Hepatocyte (in vitro differentiated cells): Measurements from ENCODE around the gene GUCD1. TPM values are rescaled to one million over a fixed set of nuclear protein-coding genes. Genes with fewer than 3 reads are reported as not detected.

Experiments used
- DNase-seq: peaks from one replicate; pipeline ENCODE4 v3.0.0-alpha.2; 2016; ENCODE audit warnings: low spot score
- H2AFZ ChIP-seq: fragments of 200-600 bp; sonication (generic); 2 replicates; pipeline ENCODE4 v1.6.0; 2016; ENCODE audit warnings: antibody characterized with exemption, mild to moderate bottlenecking
- H3K27ac ChIP-seq: fragments of 200-600 bp; sonication (generic); 2 replicates; pipeline ENCODE4 v1.5.1; 2016; ENCODE audit warnings: mild to moderate bottlenecking
- H3K27me3 ChIP-seq: fragments of 200-600 bp; sonication (generic); 2 replicates; pipeline ENCODE4 v1.6.1; 2016
- H3K36me3 ChIP-seq: fragments of 200-600 bp; sonication (generic); replicated peaks from 2 replicates; pipeline ENCODE4 v1.5.1; 2016; ENCODE audit warnings: low read depth; ENCODE audit not compliant: insufficient read depth
- H3K4me1 ChIP-seq: fragments of 200-600 bp; sonication (generic); 2 replicates; pipeline ENCODE4 v1.5.1; 2016; ENCODE audit warnings: mild to moderate bottlenecking, moderate library complexity; ENCODE audit not compliant: insufficient read depth
- H3K4me2 ChIP-seq: fragments of 200-600 bp; sonication (generic); 2 replicates; pipeline ENCODE4 v1.6.0; 2016
- H3K4me3 ChIP-seq: fragments of 200-600 bp; sonication (generic); 2 replicates; pipeline ENCODE4 v1.5.1; 2016; ENCODE audit warnings: mild to moderate bottlenecking
- H3K79me2 ChIP-seq: fragments of 200-600 bp; sonication (generic); 2 replicates; pipeline ENCODE4 v1.6.0; 2017; ENCODE audit warnings: mild to moderate bottlenecking
- H3K9me2 ChIP-seq: fragments of 200-600 bp; sonication (generic); replicated peaks from 2 replicates; pipeline ENCODE4 v1.6.0; 2017; ENCODE audit warnings: mild to moderate bottlenecking; ENCODE audit not compliant: insufficient read depth
- H3K9me3 ChIP-seq: fragments of 200-600 bp; sonication (generic); 2 replicates; pipeline ENCODE4 v1.5.1; 2016; ENCODE audit warnings: low read depth, mild to moderate bottlenecking
- H4K20me1 ChIP-seq: fragments of 200-600 bp; sonication (generic); 2 replicates; pipeline ENCODE4 v1.6.0; 2016; ENCODE audit warnings: mild to moderate bottlenecking; ENCODE audit not compliant: insufficient read depth, poor library complexity, severe bottlenecking
- CTCF ChIP-seq: fragments of 200-600 bp; sonication (generic); IDR thresholded peaks from 2 replicates; pipeline ENCODE4 v1.5.1; 2016; ENCODE audit warnings: antibody characterized with exemption, mild to moderate bottlenecking; ENCODE audit not compliant: poor library complexity
- EZH2 ChIP-seq: fragments of 200-600 bp; sonication (generic); IDR thresholded peaks from 2 replicates; pipeline ENCODE4 v1.6.1; 2016; ENCODE audit warnings: antibody characterized with exemption, mild to moderate bottlenecking, borderline replicate concordance
- EZH2phosphoT487 ChIP-seq: fragments of 200-600 bp; sonication (generic); IDR thresholded peaks from one replicate; pipeline ENCODE4 v1.6.1; 2018; ENCODE audit warnings: antibody characterized with exemption, mild to moderate bottlenecking, low read depth, moderate library complexity; ENCODE audit not compliant: unreplicated experiment, severe bottlenecking
- whole genome bisulfite sequencing: methylation state at CpG from one replicate; pipeline ENCODE4 v1.1.6; 2016; ENCODE audit warnings: low lambda C conversion rate; ENCODE audit errors: missing lambda C conversion rate; 5-methylcytosine and 5-hydroxymethylcytosine counted together
- polyA plus RNA-seq: library from polyadenylated mRNA; unstranded; fragments of >200 nt; fragmentation: Nextera tagmentation; extraction: Ambion mirVana; gene quantifications from 2 replicates; pipeline ENCODE4 v1.2.1, GENCODE V29; 2016
- total RNA-seq: library from RNA; depleted of rRNA; stranded (reverse); fragments of >200 nt; gene quantifications from 2 replicates; pipeline ENCODE4 v1.2.3, GENCODE V29; 2014

Gene GUCD1
- total and polyA plus RNA-seq, 2 experiments from 2014 or later, result 102 to 149 TPM

- Histone ChIP-seq H3K27me3 (peaks cover 5% of the 10 kb centered on the region), H2AFZ (no peak overlapping the region), H3K9me3 (no peaks in the 10 kb centered on the region), H3K27ac (no peak overlapping the region), H3K36me3 (no peaks in the 10 kb centered on the region), H3K4me1 (peaks cover 44% of the 10 kb centered on the region), H3K4me3 (no peak overlapping the region), H3K79me2 (no peaks in the 10 kb centered on the region), H3K4me2 (no peak overlapping the region), H3K9me2 (no peaks in the 10 kb centered on the region), H4K20me1 (no peaks in the 10 kb centered on the region)
- no peak for TF ChIP-seq EZH2
- TF ChIP-seq EZH2phosphoT487, result no peak
- TF ChIP-seq CTCF, result no peak
- 66% methylated on average over 2 of the region's 2 CpGs for WGBS
- DNase-seq, result no peak
Observed at GRCh38 chr22:24496661-24497060, 58.3 kb downstream of the GUCD1 start.

GRCh38 chr22:24496234-24496633 is 58.7 kb downstream of the GUCD1 start:
- Histone ChIP-seq H3K9me2 (no peaks in the 10 kb centered on the region), H3K27me3 (peaks cover 5% of the 10 kb centered on the region)
- 62% methylated on average over 5 of the region's 5 CpGs for WGBS

GRCh38 chr22:24495365-24495675 is 59.6 kb downstream of the GUCD1 start:
- H3K9me2 ChIP-seq, result no peaks in the 10 kb centered on the region

More at GRCh38 chr22:24496234-24496633, 58.7 kb downstream of the GUCD1 start:
- Histone ChIP-seq H3K4me2 (no peak overlapping the region), H3K27ac (no peak overlapping the region), H3K79me2 (no peaks in the 10 kb centered on the region), H3K4me3 (no peak overlapping the region), H4K20me1 (no peaks in the 10 kb centered on the region), H3K4me1 (peaks cover 40% of the 10 kb centered on the region), H3K36me3 (no peaks in the 10 kb centered on the region), H2AFZ (no peak overlapping the region), H3K9me3 (no peaks in the 10 kb centered on the region)
- no peak for DNase-seq
- TF ChIP-seq EZH2 (no peak), CTCF (no peak), EZH2phosphoT487 (no peak)

More at GRCh38 chr22:24495365-24495675, 59.6 kb downstream of the GUCD1 start:
- Histone ChIP-seq H4K20me1 (no peaks in the 10 kb centered on the region), H3K79me2 (no peaks in the 10 kb centered on the region), H3K4me3 (no peak overlapping the region), H3K4me2 (no peak overlapping the region), H3K27ac (no peak overlapping the region), H3K27me3 (peaks cover 5% of the 10 kb centered on the region), H3K9me3 (no peaks in the 10 kb centered on the region), H2AFZ (no peak overlapping the region), H3K4me1 (peaks cover 31% of the 10 kb centered on the region), H3K36me3 (no peaks in the 10 kb centered on the region)
- DNase-seq, result no peak
- TF ChIP-seq EZH2 (no peak), CTCF (no peak), EZH2phosphoT487 (no peak)
- WGBS, result 97% methylated on average over 17 of the region's 17 CpGs
